ENCODE measurements around the gene MTMR6. TPM values are rescaled to one million over a fixed set of nuclear protein-coding genes. Genes with fewer than 3 reads are reported as not detected.

MTMR6 gene
- total and polyA plus RNA-seq, 4 donors = 5.5 to 23.4 (median 17.8) TPM

DNA sequence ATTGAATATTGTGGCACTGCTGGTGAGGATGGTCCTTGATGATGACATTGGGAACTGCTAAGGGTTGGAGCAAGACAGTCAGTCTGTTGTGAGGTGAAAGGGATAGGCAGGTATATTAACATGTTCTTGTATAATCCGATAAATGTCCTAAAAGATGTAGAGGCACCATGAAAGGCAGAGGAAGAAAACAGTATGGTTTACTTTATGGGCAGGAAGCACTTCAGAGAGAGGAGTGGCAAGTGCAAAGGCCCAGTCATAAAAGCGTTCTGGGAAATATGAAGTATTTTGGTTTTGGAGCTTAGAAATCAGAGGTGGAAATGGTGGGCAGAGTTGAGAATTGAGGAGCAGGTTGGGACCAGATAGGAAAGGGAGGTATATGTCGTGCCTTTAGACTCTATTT lies 23.6 kb upstream of the MTMR6 start:
- Histone ChIP-seq H3K9me3 (ENCODE audit: control insufficient read depth in 4 of 4, insufficient read depth in 3 of 4, low read length in 3 of 4) (no peaks in the 10 kb centered on the region), H3K4me3 (no peak overlapping the region), H3K27ac (ENCODE audit: low read depth in 1 of 2, low read length in 1 of 2) (no peak overlapping the region), H3K36me3 (ENCODE audit: control insufficient read depth in 4 of 4, insufficient read depth in 4 of 4, low read length in 4 of 4) (peaks cover 15 to 30% (median 23%) of the 10 kb centered on the region in 4 donors), H3K27me3 (ENCODE audit: control insufficient read depth in 3 of 3, insufficient read depth in 3 of 3, low read length in 2 of 3) (no peaks in the 10 kb centered on the region), H3K9ac (ENCODE audit: insufficient read depth in 1 of 2, low read length in 2 of 2) (no peak overlapping the region), H3K4me1 (ENCODE audit: control insufficient read depth in 5 of 5, insufficient read depth in 5 of 5, low read length in 5 of 5) (peaks cover 0 to 6% (median 0%) of the 10 kb centered on the region in 5 donors)
- TF ChIP-seq, protein P1, sequence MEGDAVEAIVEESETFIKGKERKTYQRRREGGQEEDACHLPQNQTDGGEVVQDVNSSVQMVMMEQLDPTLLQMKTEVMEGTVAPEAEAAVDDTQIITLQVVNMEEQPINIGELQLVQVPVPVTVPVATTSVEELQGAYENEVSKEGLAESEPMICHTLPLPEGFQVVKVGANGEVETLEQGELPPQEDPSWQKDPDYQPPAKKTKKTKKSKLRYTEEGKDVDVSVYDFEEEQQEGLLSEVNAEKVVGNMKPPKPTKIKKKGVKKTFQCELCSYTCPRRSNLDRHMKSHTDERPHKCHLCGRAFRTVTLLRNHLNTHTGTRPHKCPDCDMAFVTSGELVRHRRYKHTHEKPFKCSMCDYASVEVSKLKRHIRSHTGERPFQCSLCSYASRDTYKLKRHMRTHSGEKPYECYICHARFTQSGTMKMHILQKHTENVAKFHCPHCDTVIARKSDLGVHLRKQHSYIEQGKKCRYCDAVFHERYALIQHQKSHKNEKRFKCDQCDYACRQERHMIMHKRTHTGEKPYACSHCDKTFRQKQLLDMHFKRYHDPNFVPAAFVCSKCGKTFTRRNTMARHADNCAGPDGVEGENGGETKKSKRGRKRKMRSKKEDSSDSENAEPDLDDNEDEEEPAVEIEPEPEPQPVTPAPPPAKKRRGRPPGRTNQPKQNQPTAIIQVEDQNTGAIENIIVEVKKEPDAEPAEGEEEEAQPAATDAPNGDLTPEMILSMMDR (IDR thresholded peaks at IDR 0.05; ENCODE audit: control extremely low read depth, extremely low read depth) = no peak
- 95 to 98% methylated on average over 3 of the region's 3 CpGs for WGBS, 2 donors
- DNase-seq (no peak), ATAC-seq (ENCODE audit: insufficient read depth, low FRiP score) (no peak)

DNA sequence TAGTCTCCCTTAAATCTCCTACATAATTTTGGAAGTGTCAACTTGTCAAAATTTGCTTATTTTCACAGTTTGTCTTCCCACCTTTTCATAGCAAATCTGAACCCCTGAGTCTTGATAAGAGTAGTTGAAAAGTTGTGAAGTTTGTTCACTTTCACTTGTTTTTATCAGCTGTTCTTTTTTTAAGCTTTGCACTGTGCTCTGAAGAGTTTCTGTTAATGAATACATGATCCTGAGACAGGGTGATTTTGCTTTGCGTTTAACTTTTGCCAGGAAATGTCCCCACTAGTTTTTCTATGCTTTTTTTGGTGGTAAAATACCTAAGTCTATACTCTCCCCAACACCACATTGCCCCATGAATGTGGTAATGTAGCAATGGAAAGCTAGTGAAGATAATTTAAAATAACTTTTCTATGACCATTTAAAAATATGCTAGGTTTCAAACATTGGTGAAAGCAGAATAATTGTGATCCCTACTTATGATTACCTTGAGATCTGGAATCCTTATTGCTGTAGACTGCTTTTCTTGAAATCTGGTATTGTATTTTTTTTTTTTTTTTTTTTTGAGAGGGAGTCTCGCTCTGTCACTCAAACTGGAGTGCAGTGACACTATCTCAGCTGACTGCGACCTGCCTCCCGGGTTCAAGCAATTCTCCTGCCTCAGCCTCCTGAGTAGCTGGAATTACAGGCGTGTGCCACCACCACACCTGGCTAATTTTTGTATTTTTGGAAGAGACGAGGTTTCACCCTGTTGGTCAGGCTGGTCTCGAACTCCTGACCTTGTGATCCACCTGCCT lies 19.6 kb upstream of the MTMR6 start:
- WGBS, 2 donors = 83 to 95% methylated on average over 6 to 7 of the region's 7 CpGs
- TF ChIP-seq, protein P1 (IDR thresholded peaks at IDR 0.05; ENCODE audit: control extremely low read depth, extremely low read depth) = no peak
- Histone ChIP-seq H3K36me3 (ENCODE audit: control insufficient read depth in 4 of 4, insufficient read depth in 4 of 4, low read length in 4 of 4) (peaks cover 8 to 18% (median 11%) of the 10 kb centered on the region in 4 donors), H3K4me1 (ENCODE audit: control insufficient read depth in 5 of 5, insufficient read depth in 5 of 5, low read length in 5 of 5) (peaks cover 0 to 13% (median 6%) of the 10 kb centered on the region in 5 donors), H3K9me3 (ENCODE audit: control insufficient read depth in 4 of 4, insufficient read depth in 3 of 4, low read length in 3 of 4) (no peaks in the 10 kb centered on the region), H3K27ac (ENCODE audit: low read depth in 1 of 2, low read length in 1 of 2) (no peak overlapping the region), H3K9ac (ENCODE audit: insufficient read depth in 1 of 2, low read length in 2 of 2) (no peak overlapping the region), H3K27me3 (ENCODE audit: control insufficient read depth in 3 of 3, insufficient read depth in 3 of 3, low read length in 2 of 3) (no peaks in the 10 kb centered on the region), H3K4me3 (no peak overlapping the region)
- DNase-seq = peak in 1 of 3 donors; percentile 43
- ATAC-seq (ENCODE audit: insufficient read depth, low FRiP score) = no peak

DNA sequence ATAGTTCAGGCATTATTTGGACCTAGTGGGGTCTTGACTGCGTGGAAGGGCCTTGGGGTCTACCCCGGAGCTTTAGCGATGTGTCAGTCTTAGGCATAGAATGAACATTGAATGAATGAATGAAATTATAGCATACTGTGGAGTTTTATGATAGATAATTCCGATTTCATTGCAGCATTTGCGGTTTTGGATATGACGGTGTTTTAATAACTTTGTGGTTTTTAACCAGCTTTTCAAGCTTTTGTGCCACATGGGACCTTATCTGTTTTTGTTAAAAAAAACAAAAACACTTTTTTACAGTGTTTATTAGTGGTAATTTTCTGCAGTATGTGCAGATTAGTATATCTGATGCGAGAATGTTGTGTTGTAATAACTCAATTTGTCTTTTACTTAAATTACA lies 14.8 kb upstream of the MTMR6 start:
- DNase-seq (no peak), ATAC-seq (ENCODE audit: insufficient read depth, low FRiP score) (no peak)
- H3K9me3 ChIP-seq (ENCODE audit: control insufficient read depth in 4 of 4, insufficient read depth in 3 of 4, low read length in 3 of 4) = no peaks in the 10 kb centered on the region
- WGBS, 2 donors = 3% methylated on average over 7 of the region's 7 CpGs
- H3K27me3 ChIP-seq (ENCODE audit: control insufficient read depth in 3 of 3, insufficient read depth in 3 of 3, low read length in 2 of 3) = peaks cover 0 to 4% (median 0%) of the 10 kb centered on the region in 3 donors
- H3K27ac ChIP-seq (ENCODE audit: low read depth in 1 of 2, low read length in 1 of 2) = peak overlapping the region; percentile 83 to 96
- peaks cover 0 to 5% (median under 1%) of the 10 kb centered on the region in 4 donors for H3K36me3 ChIP-seq (ENCODE audit: control insufficient read depth in 4 of 4, insufficient read depth in 4 of 4, low read length in 4 of 4)
- peaks cover 0 to 13% (median 4%) of the 10 kb centered on the region in 5 donors for H3K4me1 ChIP-seq (ENCODE audit: control insufficient read depth in 5 of 5, insufficient read depth in 5 of 5, low read length in 5 of 5)
- TF ChIP-seq, protein P1 (IDR thresholded peaks at IDR 0.05; ENCODE audit: control extremely low read depth, extremely low read depth) = no peak
- peak overlapping the region; percentile 76 for H3K4me3 ChIP-seq
- H3K9ac ChIP-seq (ENCODE audit: insufficient read depth in 1 of 2, low read length in 2 of 2) = peak overlapping the region; percentile 91 to 93
